GM23338 (cell line): ENCODE data around the gene KLF7. TPM values are rescaled to one million over a fixed set of nuclear protein-coding genes. Genes with fewer than 3 reads are reported as not detected.

Experiments
- ATAC-seq: fragments of 200-7000 bp; cut with Tn5 transposase; 3 replicates; pipeline ENCODE4 v1.9.1; 2020
- DNase-seq: peaks from one replicate; pipeline ENCODE4 v3.0.0-alpha.2; 2015; ENCODE audit warnings: low spot score
- H2AFZ ChIP-seq: fragments of 200-600 bp; sonication (generic); 2 replicates; pipeline ENCODE4 v1.8.0; 2016; ENCODE audit warnings: antibody characterized with exemption, mild to moderate bottlenecking, moderate library complexity
- H3F3A ChIP-seq: fragments of 200-600 bp; sonication (generic); replicated peaks from 2 replicates; pipeline ENCODE4 v1.8.0; 2017; ENCODE audit warnings: antibody characterized with exemption, mixed run types, low read depth
- H3K27ac ChIP-seq: fragments of 200-600 bp; sonication (generic); 2 replicates; pipeline ENCODE4 v1.6.1; 2016; ENCODE audit warnings: low read depth
- H3K27me3 ChIP-seq: fragments of 200-600 bp; sonication (generic); 2 replicates; pipeline ENCODE4 v1.8.0; 2016; ENCODE audit warnings: mild to moderate bottlenecking, mixed run types, moderate library complexity; ENCODE audit not compliant: insufficient read depth
- H3K36me3 ChIP-seq: fragments of 200-600 bp; sonication (generic); 2 replicates; pipeline ENCODE4 v1.8.0; 2016; ENCODE audit warnings: mild to moderate bottlenecking; ENCODE audit not compliant: insufficient read depth
- H3K4me1 ChIP-seq: fragments of 200-600 bp; sonication (generic); 2 replicates; pipeline ENCODE4 v1.8.0; 2016; ENCODE audit warnings: mild to moderate bottlenecking, moderate library complexity; ENCODE audit not compliant: insufficient read depth
- H3K4me2 ChIP-seq: fragments of 200-600 bp; sonication (generic); 2 replicates; pipeline ENCODE4 v1.7.1; 2017; ENCODE audit warnings: mixed run types
- H3K4me3 ChIP-seq: fragments of 200-600 bp; sonication (generic); 2 replicates; pipeline ENCODE4 v1.6.1; 2016; ENCODE audit warnings: mixed run types
- H3K79me2 ChIP-seq: fragments of 200-600 bp; sonication (generic); replicated peaks from 2 replicates; pipeline ENCODE4 v1.8.0; 2017; ENCODE audit warnings: mild to moderate bottlenecking; ENCODE audit not compliant: insufficient read depth
- H3K9me2 ChIP-seq: fragments of 200-600 bp; sonication (generic); 2 replicates; pipeline ENCODE4 v1.8.0; 2017; ENCODE audit not compliant: insufficient read depth
- H4K20me1 ChIP-seq: fragments of 200-600 bp; sonication (generic); replicated peaks from 2 replicates; pipeline ENCODE4 v1.8.0; 2017; ENCODE audit warnings: mild to moderate bottlenecking; ENCODE audit not compliant: insufficient read depth
- H3K27ac Mint-ChIP-seq: 2 replicates; pipeline ENCODE4 v1.8.0; 2020; ENCODE audit warnings: inconsistent platforms, mild to moderate bottlenecking, moderate library complexity, mixed read lengths
- H3K27me3 Mint-ChIP-seq: 3 replicates; pipeline ENCODE4 v1.8.0; 2022; ENCODE audit warnings: low read depth, mild to moderate bottlenecking, moderate library complexity, mixed read lengths, inconsistent platforms; ENCODE audit not compliant: insufficient read depth, poor library complexity
- H3K36me3 Mint-ChIP-seq: 3 replicates; pipeline ENCODE4 v1.8.0; 2021; ENCODE audit warnings: low read depth, mild to moderate bottlenecking, inconsistent platforms, moderate library complexity, mixed read lengths
- H3K4me1 Mint-ChIP-seq: 3 replicates; pipeline ENCODE4 v1.8.0; 2020; ENCODE audit warnings: mild to moderate bottlenecking, inconsistent platforms, mixed read lengths
- H3K4me3 Mint-ChIP-seq: 3 replicates; pipeline ENCODE4 v1.8.0; 2021; ENCODE audit warnings: moderate library complexity, mild to moderate bottlenecking, inconsistent platforms, mixed read lengths
- H3K9me3 Mint-ChIP-seq: 3 replicates; pipeline ENCODE4 v1.8.0; 2020; ENCODE audit warnings: moderate library complexity, mild to moderate bottlenecking, inconsistent platforms, mixed read lengths
- CREB1 ChIP-seq: fragments of 250-450 bp; sonication (Bioruptor Pico); IDR thresholded peaks from 2 replicates; pipeline ENCODE4 v1.5.0; 2020; ENCODE audit warnings: low read depth, mild to moderate bottlenecking, moderate library complexity
- CTCF ChIP-seq, 2 experiments: fragments of 200-600 bp in 1 of 2; sonication (generic) in 1 of 2; conservative IDR thresholded peaks; 2 replicates each; pipeline versions ENCODE4 v1.5.1 to v1.6.1; 2016 to 2017; ENCODE audit warnings: antibody characterized with exemption in 2 of 2, low read depth in 2 of 2, mild to moderate bottlenecking in 2 of 2, moderate library complexity in 1 of 2
- EZH2 ChIP-seq: fragments of 200-600 bp; sonication (generic); IDR thresholded peaks from one replicate; pipeline ENCODE4 v1.8.0; 2017; ENCODE audit warnings: antibody characterized with exemption, mild to moderate bottlenecking, low read depth; ENCODE audit not compliant: unreplicated experiment
- EZH2phosphoT487 ChIP-seq: fragments of 200-600 bp; sonication (generic); IDR thresholded peaks from one replicate; pipeline ENCODE4 v1.8.1; 2018; ENCODE audit warnings: antibody characterized with exemption; ENCODE audit not compliant: unreplicated experiment
- JUNB ChIP-seq: IDR thresholded peaks from one replicate; pipeline ENCODE4 v1.6.1; 2016; ENCODE audit warnings: antibody characterized with exemption; ENCODE audit not compliant: unreplicated experiment
- NANOG ChIP-seq: IDR thresholded peaks from 2 replicates; pipeline ENCODE4 v1.6.1; 2016; ENCODE audit warnings: antibody characterized with exemption, borderline replicate concordance
- POLR2AphosphoS5 ChIP-seq: IDR thresholded peaks from 2 replicates; pipeline ENCODE4 v1.6.1; 2016; ENCODE audit warnings: antibody characterized with exemption, low read depth
- REST ChIP-seq: IDR thresholded peaks from one replicate; pipeline ENCODE4 v1.6.1; 2018; ENCODE audit warnings: antibody characterized with exemption; ENCODE audit not compliant: unreplicated experiment
- STAT1 ChIP-seq: IDR thresholded peaks from one replicate; pipeline ENCODE4 v1.6.1; 2016; ENCODE audit warnings: antibody characterized with exemption; ENCODE audit not compliant: unreplicated experiment
- ZNF331 ChIP-seq: fragments of 250-450 bp; sonication (Bioruptor Pico); IDR thresholded peaks from 2 replicates; pipeline ENCODE4 v1.5.0; 2020; ENCODE audit warnings: low read depth, mild to moderate bottlenecking, moderate library complexity
- ZNF462 ChIP-seq: fragments of 250-450 bp; sonication (Bioruptor Pico); IDR thresholded peaks from 2 replicates; pipeline ENCODE4 v1.5.0; 2020; ENCODE audit warnings: mild to moderate bottlenecking, moderate library complexity
- polyA plus RNA-seq: library from polyadenylated mRNA; unstranded; fragments of >200 nt; fragmentation: Nextera tagmentation; extraction: Ambion mirVana; gene quantifications from 2 replicates; pipeline ENCODE4 v1.2.1, GENCODE V29; 2016
- total RNA-seq: library from RNA; depleted of rRNA; stranded (reverse); fragments of >200 nt; shearing (Covaris generic); gene quantifications from 2 replicates; pipeline ENCODE4 v1.2.3, GENCODE V29; 2014

The KLF7 gene
- total and polyA plus RNA-seq, 2 experiments from 2014 or later, result 5.7 to 15.4 TPM

- Histone ChIP-seq H3F3A (no peaks in the 10 kb centered on the region), H2AFZ (no peak overlapping the region), H3K4me3 (no peak overlapping the region), H3K27ac (peak overlapping the region; percentile 73), H4K20me1 (no peaks in the 10 kb centered on the region), H3K36me3 (no peaks in the 10 kb centered on the region), H3K4me1 (peaks cover 77% of the 10 kb centered on the region), H3K79me2 (peaks cover 99% of the 10 kb centered on the region), H3K9me2 (no peaks in the 10 kb centered on the region), H3K4me2 (peak overlapping the region; percentile 1; the same call in 1 of the 2 replicates), H3K27me3 (no peaks in the 10 kb centered on the region)
- DNase-seq (peak; percentile 39), ATAC-seq (no peak)
- H3K4me1 Mint-ChIP-seq, result peaks cover 83% of the 10 kb centered on the region
- H3K27me3 Mint-ChIP-seq, result no peaks in the 10 kb centered on the region
- no peak overlapping the region for H3K27ac Mint-ChIP-seq
- TF ChIP-seq STAT1 (no peak), REST (no peak), ZNF331 (CRISPR knock-in tag) (no peak), EZH2phosphoT487 (no peak), NANOG (no peak), JUNB (no peak), CREB1 (CRISPR knock-in tag) (no peak), CTCF (conservative IDR thresholded peaks at IDR 0.05; ENCODE audit: low read depth in 2 of 2) (no peak), ZNF462 (CRISPR knock-in tag) (no peak), POLR2AphosphoS5 (no peak), EZH2 (no peak)
- H3K36me3 Mint-ChIP-seq, result no peaks in the 10 kb centered on the region
- H3K4me3 Mint-ChIP-seq, result no peak overlapping the region
- no peaks in the 10 kb centered on the region for H3K9me3 Mint-ChIP-seq
These were observed 10.9 kb downstream of the KLF7 start for GRCh38 chr2:207154556-207155510.
